GM18505 (cell line): Measurements from ENCODE around the gene SCN8A.
"Not testable (repeated sequence)": the region's sequence is repeated elsewhere in the genome, so short reads cannot be mapped to it uniquely, and the experiment has no call there.

Source experiments
- ATAC-seq: cut with Tn5 transposase; IDR thresholded peaks from one replicate; pipeline ENCODE4 v1.9.1; 2021; ENCODE audit not compliant: unreplicated experiment
- POLR2A ChIP-seq: IDR thresholded peaks from 4 replicates; pipeline ENCODE4 v1.6.1; 2011; ENCODE audit warnings: borderline replicate concordance; ENCODE audit not compliant: insufficient read depth, insufficient read length; ENCODE audit errors: extremely low read depth

Gene SCN8A

GRCh38 chr12:51593539-51593938 is 2.5 kb downstream of the SCN8A start:
- ATAC-seq, result no peak
- TF ChIP-seq POLR2A, result no peak

GRCh38 chr12:51598156-51598555 is 7.1 kb downstream of the SCN8A start:
- no peak for ATAC-seq
- TF ChIP-seq POLR2A, result no peak

GRCh38 chr12:51600721-51601120 is 9.7 kb downstream of the SCN8A start:
- ATAC-seq, result no peak
- no peak for TF ChIP-seq POLR2A

DNA sequence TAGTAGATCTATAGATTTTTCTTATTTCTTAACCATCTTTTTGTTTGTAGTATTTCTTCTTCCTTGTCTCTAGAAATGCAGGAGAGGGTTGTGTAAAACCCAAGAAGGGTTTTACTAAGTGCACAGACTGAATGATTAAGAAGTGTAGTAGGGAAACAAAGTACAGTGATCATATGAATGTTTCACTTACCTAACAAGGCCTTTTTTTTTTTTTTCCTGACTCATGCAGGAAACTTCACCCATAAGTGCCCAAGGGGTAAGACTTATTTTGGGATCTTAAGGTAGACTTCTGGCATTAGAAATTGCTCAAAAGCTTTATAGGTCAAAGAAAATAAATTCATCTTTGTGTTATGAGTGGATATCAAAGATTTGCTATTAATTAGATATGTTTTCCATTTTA is 10.2 kb downstream of the SCN8A start:
- TF ChIP-seq POLR2A, result no peak
- no peak for ATAC-seq

GRCh38 chr12:51605896-51606295 is 14.9 kb downstream of the SCN8A start:
- ATAC-seq, result not testable (repeated sequence)

DNA sequence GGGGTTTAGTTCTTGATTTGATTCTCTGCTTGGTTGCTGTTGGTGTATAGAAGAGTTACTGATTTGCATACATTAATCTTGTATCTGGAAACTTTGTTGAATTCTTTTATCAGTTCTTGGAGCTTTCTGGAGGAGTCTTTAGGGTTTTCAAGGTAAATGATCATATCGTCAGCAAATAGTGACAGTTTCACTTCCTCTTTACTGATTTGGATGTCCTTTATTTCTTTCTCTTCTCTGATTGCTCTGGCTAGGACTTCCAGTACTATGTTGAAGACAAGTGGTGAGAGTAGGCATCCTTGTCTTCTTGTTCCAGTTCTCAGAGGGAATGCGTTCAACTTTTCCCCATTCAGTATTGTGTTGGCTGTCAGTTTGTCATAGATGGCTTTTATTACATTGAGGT is 16.2 kb downstream of the SCN8A start:
- ATAC-seq, result not testable (repeated sequence)

GRCh38 chr12:51620448-51620847 is 29.4 kb downstream of the SCN8A start:
- ATAC-seq, result no peak
- TF ChIP-seq POLR2A, result no peak

- no peak for ATAC-seq
- no peak for TF ChIP-seq POLR2A
These were observed 30.3 kb downstream of the SCN8A start for GRCh38 chr12:51621156-51621922.

- ATAC-seq, result no peak
- TF ChIP-seq POLR2A, result no peak
These were observed 31.5 kb downstream of the SCN8A start for GRCh38 chr12:51622564-51622963.

DNA sequence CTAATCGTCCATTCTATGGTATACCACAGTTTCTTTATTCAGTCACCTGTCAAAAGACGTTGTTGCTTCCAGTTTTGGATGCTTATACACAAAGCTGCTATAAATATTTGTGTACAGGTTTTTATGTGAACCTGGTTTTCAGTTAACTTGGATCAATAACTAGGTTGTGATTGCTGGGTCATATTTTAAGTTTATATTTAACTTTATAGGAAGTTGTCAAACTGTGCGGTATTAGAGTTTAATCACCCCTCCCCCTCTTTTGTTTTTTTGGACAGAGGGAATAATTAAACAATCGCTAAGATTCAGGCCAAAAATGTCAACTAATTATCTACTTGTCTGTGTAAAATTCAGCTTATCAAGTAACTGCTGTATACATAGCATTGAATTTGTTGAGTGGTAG is 34.3 kb downstream of the SCN8A start:
- TF ChIP-seq POLR2A, result no peak
- no peak for ATAC-seq

DNA sequence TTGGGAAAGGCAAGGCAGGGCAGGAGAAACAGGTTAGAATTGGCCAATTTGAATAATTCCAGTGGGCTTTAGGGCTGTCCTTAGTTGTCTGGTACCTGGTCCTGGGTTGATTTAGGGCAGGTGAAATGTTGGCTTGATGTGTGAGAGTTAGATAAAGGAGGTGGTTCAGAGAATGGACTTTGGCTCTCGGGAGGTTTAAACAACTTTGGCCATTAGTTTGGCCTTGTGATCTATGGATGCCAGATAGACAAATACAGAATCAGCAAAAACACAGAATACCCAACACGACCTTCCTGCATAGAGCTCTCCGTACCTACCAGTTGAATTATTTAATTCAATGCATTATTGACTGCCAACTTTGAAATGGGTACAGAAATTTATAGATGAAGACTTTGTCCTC is 35.1 kb downstream of the SCN8A start:
- ATAC-seq, result no peak
- TF ChIP-seq POLR2A, result no peak

DNA sequence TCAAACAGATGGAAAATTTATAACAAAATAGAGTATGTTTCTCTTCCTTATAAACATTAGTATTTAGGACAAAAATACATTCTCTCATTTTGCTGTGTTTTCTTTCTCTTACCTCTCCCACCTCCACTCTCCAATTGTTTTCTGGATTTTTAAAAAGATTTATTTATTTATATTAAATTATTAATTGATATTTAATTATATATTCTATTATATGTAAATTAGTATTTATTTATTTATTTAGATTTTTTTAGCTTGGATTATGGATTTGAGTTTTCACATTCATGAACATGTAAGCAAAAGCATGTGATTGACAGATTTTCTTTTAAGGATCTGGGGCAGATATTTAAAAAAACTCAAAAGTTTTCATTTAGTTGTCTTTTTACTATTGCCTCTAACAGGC is 35.6 kb downstream of the SCN8A start:
- ATAC-seq, result no peak
- TF ChIP-seq POLR2A, result no peak

DNA sequence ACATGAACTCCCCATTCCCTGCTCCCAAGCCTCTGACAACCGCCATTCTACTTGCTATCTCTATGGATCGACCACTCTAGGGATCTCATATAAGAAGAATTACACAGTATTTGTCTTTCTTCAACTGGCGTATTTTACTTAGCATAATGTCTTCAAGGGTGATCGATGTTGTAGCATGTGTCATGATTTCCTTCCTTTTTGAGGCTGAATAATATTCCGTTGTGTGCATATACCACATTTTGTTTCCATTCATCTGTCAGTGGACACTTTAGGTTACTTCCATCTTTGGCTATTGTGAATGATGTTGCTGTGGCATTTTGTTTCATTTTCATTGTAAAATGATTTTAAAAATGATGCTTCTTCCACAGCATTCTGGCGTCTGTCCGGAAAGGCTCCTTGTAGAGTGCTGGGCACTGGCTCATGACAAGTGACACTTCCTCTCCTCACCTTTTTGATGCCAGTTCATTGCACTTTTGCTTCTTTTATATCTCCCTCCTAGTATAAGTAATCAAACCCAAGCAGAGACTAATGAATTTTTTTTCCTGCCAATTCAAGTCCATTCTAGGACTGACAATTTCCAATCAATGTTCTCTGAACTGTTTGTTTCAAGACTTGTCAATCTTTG is 39.3 kb downstream of the SCN8A start:
- TF ChIP-seq POLR2A, result no peak

DNA sequence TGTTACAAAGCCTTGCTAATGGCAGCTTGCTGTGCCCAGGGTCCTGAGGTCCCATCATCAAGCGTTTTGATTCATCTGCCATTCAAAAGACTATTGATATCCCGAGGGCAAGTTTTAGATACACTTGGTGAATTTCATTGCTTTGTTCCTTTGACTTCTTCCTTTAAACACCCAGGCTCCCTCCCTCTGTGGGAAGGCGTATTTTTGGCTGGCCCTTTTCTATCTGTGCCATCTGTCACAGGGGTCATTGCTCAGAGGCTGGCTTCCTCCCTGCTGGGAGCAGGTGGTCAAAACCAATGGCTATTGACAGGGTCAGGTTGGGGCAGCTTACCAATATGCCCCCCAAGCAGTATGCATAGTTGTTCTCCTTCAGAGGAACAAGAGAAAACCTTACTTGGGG is 40.0 kb downstream of the SCN8A start:
- no peak for ATAC-seq
- no peak for TF ChIP-seq POLR2A

More for the DNA sequence above, 39.3 kb downstream of the SCN8A start:
- ATAC-seq, result no peak
